T-helper 2 cell treated with Interferon-gamma antibody and Interleukin-4, amounts not matched to agents 5 μg/mL and 100 μg/mL, for 36 hours (primary cell): ENCODE measurements around the gene ICA1.

Source experiments
- DNase-seq: peaks from one replicate; pipeline ENCODE4 v3.0.0; 2021; ENCODE audit warnings: low spot score
- H3K27ac Mint-ChIP-seq: one replicate; pipeline ENCODE4 v1.8.0; 2021; ENCODE audit warnings: mild to moderate bottlenecking, mixed read lengths
- H3K27me3 Mint-ChIP-seq: one replicate; pipeline ENCODE4 v1.8.0; 2021; ENCODE audit warnings: low read depth, mixed read lengths
- H3K36me3 Mint-ChIP-seq: one replicate; pipeline ENCODE4 v1.8.0; 2021; ENCODE audit warnings: low read depth, mixed read lengths
- H3K4me1 Mint-ChIP-seq: one replicate; pipeline ENCODE4 v1.8.0; 2021; ENCODE audit warnings: low read depth, mixed read lengths
- H3K4me3 Mint-ChIP-seq: one replicate; pipeline ENCODE4 v1.8.0; 2022; ENCODE audit warnings: mild to moderate bottlenecking, moderate library complexity, mixed read lengths
- H3K9me3 Mint-ChIP-seq: one replicate; pipeline ENCODE4 v1.8.0; 2021; ENCODE audit warnings: mixed read lengths

ICA1 gene

DNA sequence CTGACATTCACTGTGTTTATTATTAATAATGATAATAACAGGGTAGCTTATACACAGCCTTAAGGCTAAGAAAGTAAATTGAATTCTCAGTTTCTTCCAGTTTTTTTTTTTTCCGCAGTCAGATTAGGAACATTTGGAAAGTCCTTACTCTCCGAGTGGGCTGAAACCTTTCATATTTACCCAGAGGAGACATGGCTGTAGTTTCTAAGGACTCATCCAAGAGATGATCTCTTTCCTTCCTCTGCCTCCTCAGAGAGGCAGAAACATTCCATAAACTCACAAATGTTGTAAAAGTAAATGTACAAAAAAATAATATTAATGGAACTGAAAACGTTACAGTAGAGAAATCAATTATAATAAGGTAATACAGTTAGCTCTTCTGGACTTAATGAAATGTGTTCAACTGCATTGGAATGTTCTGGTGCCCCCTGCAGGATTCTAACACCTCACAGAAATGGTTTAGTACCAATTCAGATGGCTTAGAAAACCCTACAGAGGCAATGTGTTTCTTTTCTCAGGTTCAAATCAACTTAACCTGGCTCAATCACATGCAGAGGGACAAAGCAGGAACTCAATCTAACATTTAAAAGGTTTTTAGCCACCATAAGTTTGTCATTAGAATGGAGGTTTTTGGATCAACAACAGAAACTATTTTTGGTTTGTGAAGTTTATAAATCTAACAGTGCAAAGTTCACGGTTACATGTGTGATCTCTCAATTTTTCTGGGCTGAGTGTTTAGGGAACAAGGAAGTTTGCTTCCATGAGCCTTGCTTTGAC lies 71.7 kb downstream of the ICA1 start:
- Mint-ChIP-seq H3K9me3 (no peaks in the 10 kb centered on the region), H3K4me3 (no peak overlapping the region), H3K4me1 (peaks cover 32% of the 10 kb centered on the region), H3K36me3 (peaks cover 5% of the 10 kb centered on the region), H3K27ac (no peak overlapping the region), H3K27me3 (no peaks in the 10 kb centered on the region)
- DNase-seq: peak; percentile 43

GRCh38 chr7:8189625-8190024 lies 72.3 kb downstream of the ICA1 start:
- H3K4me1 Mint-ChIP-seq: peaks cover 32% of the 10 kb centered on the region
- H3K36me3 Mint-ChIP-seq: peaks cover 3% of the 10 kb centered on the region
- no peak overlapping the region for H3K4me3 Mint-ChIP-seq
- H3K27ac Mint-ChIP-seq: no peak overlapping the region
- H3K9me3 Mint-ChIP-seq: no peaks in the 10 kb centered on the region
- DNase-seq: no peak
- H3K27me3 Mint-ChIP-seq: no peaks in the 10 kb centered on the region

DNA sequence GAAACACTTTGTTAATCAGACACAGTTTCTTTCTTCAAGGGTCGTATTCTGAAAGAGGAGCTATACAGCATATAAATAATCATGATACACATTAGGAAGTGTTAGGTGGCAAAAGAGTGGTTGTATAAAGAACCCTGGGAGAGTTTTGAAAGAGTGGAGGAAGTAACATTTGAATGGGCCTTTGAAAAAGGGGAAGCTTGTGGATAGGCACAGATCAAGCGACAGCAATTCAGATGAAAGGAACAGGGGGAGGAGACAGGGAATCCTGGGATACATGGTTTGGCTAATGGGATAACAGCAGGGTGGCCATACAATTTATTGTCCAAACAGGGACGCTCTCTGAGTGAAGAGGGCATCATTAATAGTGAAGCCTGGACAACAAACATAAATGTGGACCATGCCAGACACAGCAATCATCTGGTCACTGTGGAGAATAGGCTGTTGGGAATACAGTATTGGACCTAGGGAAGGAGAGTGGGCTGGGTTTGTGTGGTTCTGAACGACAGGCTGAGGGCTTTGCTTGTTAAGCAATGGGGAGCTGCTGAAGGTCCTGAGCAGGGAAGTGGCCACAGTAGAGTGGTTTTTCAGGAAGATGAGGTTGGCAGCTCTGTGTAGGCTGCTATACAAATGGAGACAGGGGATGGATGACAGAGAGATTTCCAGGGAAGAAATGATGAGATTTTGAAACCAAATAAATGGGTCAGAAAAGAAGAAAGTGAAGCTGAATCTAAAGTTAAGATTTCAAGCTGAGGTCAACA lies 75.9 kb downstream of the ICA1 start:
- no peak for DNase-seq
- Mint-ChIP-seq H3K36me3 (peaks cover 3% of the 10 kb centered on the region), H3K4me3 (no peak overlapping the region), H3K9me3 (no peaks in the 10 kb centered on the region), H3K27ac (no peak overlapping the region), H3K27me3 (no peaks in the 10 kb centered on the region), H3K4me1 (peaks cover 21% of the 10 kb centered on the region)

GRCh38 chr7:8184221-8184620 lies 77.7 kb downstream of the ICA1 start:
- Mint-ChIP-seq H3K27ac (no peak overlapping the region), H3K4me3 (no peak overlapping the region), H3K36me3 (peaks cover 4% of the 10 kb centered on the region), H3K9me3 (peaks cover 4% of the 10 kb centered on the region), H3K4me1 (peaks cover 15% of the 10 kb centered on the region), H3K27me3 (no peaks in the 10 kb centered on the region)
- DNase-seq: no peak

- H3K4me3 Mint-ChIP-seq: no peak overlapping the region
- no peak for DNase-seq
- no peak overlapping the region for H3K27ac Mint-ChIP-seq
- H3K27me3 Mint-ChIP-seq: no peaks in the 10 kb centered on the region
- peaks cover 11% of the 10 kb centered on the region for H3K36me3 Mint-ChIP-seq
- H3K4me1 Mint-ChIP-seq: peaks cover 40% of the 10 kb centered on the region
- H3K9me3 Mint-ChIP-seq: peaks cover 8% of the 10 kb centered on the region
Measured at GRCh38 chr7:8179486-8179885, 82.5 kb downstream of the ICA1 start.

DNA sequence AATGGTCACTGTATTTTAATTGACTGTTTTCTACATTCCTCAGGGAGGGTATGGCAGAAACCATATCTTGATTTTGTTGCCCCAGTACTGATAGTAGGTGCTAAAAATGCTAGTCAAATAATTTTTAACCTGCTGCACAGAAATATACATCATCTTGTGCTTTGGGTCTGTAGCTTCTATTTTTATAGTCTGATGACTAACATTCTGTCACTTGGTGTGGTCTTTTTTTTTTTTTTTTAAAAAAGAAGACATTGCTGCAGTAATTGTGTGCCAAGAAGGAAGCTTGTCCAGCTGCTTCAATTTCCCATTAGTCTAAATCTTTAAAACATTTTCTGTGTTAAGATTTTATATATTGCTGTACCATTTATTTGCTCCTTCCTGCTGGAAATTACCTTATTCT lies 83.6 kb downstream of the ICA1 start:
- H3K27ac Mint-ChIP-seq: peak overlapping the region; percentile 97
- no peak for DNase-seq
- H3K4me3 Mint-ChIP-seq: peak overlapping the region; percentile 63
- H3K4me1 Mint-ChIP-seq: peaks cover 43% of the 10 kb centered on the region
- H3K27me3 Mint-ChIP-seq: no peaks in the 10 kb centered on the region
- H3K36me3 Mint-ChIP-seq: peaks cover 14% of the 10 kb centered on the region
- H3K9me3 Mint-ChIP-seq: peaks cover 8% of the 10 kb centered on the region

DNA sequence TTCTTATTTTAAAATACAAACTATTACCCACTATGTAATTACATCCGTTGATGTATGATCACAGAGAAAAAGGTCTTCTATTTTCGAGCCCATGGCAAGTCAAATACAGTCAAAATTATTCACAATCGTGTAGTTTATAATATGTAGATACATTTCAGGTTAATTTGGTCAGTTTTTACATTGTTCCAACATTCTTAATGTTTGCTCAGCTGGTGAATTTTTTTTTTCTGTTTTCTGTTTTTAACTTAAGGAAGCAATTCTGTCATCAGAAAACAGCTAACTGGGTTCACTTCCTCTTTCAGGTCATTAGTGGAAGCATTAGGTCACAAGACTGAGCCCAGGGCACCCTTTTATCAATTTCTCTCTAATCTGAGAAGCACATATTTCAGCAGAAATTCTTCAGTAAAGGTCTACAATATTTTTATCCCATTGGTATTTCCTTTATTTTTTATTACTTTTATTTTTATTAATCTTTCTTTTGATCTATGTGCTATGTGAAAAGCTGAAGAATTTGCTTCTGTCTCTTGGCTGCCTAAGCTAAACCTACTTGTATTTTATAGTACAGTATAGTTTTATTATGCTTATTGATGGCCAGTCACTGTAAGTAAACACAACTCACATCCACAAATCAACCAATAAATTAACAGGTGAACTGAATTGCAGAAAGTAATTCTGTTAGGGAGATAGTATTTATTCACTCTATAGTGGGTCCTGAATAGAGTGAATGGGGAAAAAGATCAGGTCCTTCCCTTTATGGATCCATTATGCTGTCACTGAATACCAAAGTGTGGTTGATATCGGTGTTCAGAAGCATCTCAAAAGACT lies 84.6 kb downstream of the ICA1 start:
- Mint-ChIP-seq H3K36me3 (peaks cover 14% of the 10 kb centered on the region), H3K9me3 (peaks cover 8% of the 10 kb centered on the region), H3K4me3 (peak overlapping the region; percentile 67), H3K27ac (peak overlapping the region; percentile 97), H3K27me3 (no peaks in the 10 kb centered on the region), H3K4me1 (peaks cover 43% of the 10 kb centered on the region)
- no peak for DNase-seq

DNA sequence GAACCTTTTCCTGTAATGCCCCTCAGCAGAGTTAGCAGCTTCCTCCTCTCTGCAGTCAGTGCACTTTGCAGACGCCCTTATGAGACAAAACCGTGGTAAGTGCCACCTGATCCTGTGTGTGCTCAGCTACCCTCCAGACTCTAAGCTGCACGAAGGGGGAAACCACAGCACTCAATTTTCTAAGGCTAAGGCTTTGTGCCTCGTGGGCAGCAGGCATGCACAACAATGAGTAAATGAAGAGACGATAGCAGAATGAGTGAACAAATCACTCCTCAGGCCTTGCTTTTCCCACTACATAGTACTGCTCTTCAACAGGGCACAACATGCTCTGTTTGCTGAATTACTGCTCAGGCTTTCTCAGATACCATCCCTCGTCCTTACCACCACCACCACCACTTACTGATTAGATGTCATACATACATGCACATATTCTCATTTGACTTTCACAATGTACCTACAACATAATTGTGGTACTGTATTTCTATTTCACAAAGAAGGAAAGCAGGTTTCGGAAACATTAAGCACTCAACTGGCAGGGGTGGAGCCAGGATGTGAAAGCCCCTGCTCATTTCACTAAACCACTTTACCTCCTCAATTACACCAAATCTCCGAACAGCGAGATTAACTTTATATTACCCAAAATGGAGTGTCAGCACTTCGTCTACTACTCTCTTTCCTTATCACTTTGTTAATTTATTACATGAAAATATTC lies 85.4 kb downstream of the ICA1 start:
- H3K27ac Mint-ChIP-seq: peak overlapping the region; percentile 97
- H3K4me3 Mint-ChIP-seq: peak overlapping the region; percentile 67
- peak; percentile 63 for DNase-seq
- H3K9me3 Mint-ChIP-seq: peaks cover 8% of the 10 kb centered on the region
- peaks cover 14% of the 10 kb centered on the region for H3K36me3 Mint-ChIP-seq
- H3K4me1 Mint-ChIP-seq: peaks cover 43% of the 10 kb centered on the region
- H3K27me3 Mint-ChIP-seq: no peaks in the 10 kb centered on the region

- peak overlapping the region; percentile 97 for H3K27ac Mint-ChIP-seq
- peaks cover 8% of the 10 kb centered on the region for H3K9me3 Mint-ChIP-seq
- peaks cover 45% of the 10 kb centered on the region for H3K4me1 Mint-ChIP-seq
- H3K36me3 Mint-ChIP-seq: peaks cover 14% of the 10 kb centered on the region
- H3K4me3 Mint-ChIP-seq: peak overlapping the region; percentile 67
- DNase-seq: no peak
- peaks cover 5% of the 10 kb centered on the region for H3K27me3 Mint-ChIP-seq
Measured at GRCh38 chr7:8175929-8176369, 86.0 kb downstream of the ICA1 start.

DNA sequence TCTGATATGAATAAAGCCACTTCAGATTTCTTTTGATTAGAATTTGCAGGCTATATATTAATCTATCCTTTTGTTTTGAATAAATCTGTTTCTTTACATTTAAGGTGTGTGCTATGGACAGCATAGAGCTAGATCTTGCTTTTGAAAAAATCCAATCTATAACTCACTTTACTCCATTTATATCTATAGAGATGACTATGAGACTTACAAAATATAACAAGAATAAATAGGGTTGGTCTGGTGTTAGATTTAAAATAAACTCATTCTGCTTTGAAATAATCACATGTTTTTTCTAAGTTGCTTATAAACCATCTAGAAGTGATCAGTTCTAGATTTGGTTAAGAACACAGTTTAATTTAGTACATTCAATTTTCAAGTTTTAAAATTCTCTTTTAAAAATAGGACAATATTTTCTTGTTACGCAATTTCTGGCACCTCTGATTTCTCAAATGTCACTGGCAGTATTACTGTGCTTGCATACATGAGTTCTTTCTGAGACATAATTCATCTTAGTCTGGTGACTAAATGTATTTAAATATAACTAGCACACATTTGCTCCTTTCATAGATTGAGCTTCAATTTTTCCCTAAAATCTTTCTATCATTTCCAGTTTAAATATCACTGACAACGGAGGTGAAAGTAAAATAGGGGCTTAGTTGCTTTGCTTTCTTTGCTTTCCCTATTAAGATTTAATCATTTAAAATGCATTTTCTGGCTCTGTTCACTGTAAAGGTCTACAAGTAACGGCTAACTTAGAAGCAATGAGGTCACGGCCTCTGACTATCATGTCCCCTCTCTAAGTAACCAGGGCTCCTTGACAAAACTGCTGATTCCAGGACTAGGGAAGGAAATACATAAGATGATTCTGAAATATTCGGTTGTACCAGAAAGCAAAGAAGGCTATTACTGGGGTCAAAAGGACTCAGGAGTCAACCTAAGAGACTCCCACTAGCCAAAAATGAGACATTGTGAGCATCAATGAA lies 89.3 kb downstream of the ICA1 start:
- H3K27ac Mint-ChIP-seq: no peak overlapping the region
- H3K4me3 Mint-ChIP-seq: no peak overlapping the region
- H3K27me3 Mint-ChIP-seq: peaks cover 19% of the 10 kb centered on the region
- H3K9me3 Mint-ChIP-seq: no peaks in the 10 kb centered on the region
- H3K4me1 Mint-ChIP-seq: peaks cover 40% of the 10 kb centered on the region
- no peak for DNase-seq
- H3K36me3 Mint-ChIP-seq: peaks cover 11% of the 10 kb centered on the region

DNA sequence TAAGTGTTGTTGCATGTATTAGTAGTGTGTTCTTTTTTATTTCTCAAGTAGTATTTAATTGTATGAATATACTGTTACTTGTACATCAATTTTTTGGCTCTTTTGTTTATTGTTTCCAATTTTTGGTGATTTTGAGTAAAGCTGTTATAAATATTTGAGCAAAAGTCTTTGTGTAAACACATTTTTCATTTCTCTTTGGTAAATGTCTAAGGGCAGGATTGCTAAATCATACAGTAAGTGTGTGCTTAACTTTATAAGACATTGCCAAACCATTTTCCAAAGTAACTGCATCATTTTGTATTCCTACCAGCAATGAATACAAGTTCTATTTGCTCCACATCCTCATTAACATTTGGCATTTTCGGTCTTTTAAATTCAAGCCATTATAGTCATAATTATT lies 92.8 kb downstream of the ICA1 start:
- H3K27me3 Mint-ChIP-seq: peaks cover 22% of the 10 kb centered on the region
- no peak overlapping the region for H3K27ac Mint-ChIP-seq
- peaks cover 16% of the 10 kb centered on the region for H3K4me1 Mint-ChIP-seq
- H3K4me3 Mint-ChIP-seq: no peak overlapping the region
- DNase-seq: no peak
- no peaks in the 10 kb centered on the region for H3K9me3 Mint-ChIP-seq
- H3K36me3 Mint-ChIP-seq: peaks cover 4% of the 10 kb centered on the region

DNA sequence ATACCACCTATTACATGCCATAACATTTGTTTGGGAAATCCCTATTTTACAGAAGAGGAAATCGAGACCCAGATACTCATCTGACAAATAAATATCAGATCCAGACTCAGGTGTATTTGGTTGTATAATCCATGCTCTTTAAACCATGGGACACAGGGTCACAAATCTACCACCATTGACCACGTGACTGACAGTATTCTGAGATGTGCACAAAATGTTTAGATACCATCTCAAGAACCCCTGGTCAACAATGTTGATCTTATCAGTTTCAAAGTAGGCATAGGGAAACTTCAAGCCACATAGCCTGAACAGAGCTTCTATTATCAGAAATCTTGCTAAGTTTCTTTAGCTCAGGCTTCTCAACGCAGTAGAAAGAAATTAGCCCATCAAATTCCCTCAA lies 93.6 kb downstream of the ICA1 start:
- Mint-ChIP-seq H3K9me3 (no peaks in the 10 kb centered on the region), H3K4me3 (no peak overlapping the region), H3K36me3 (peaks cover 2% of the 10 kb centered on the region), H3K27me3 (peaks cover 22% of the 10 kb centered on the region), H3K4me1 (peaks cover 10% of the 10 kb centered on the region), H3K27ac (no peak overlapping the region)
- no peak for DNase-seq
